Endothelial cell of umbilical vein (primary cell): Measurements from ENCODE around the gene EDEM1. TPM values are rescaled to one million over a fixed set of nuclear protein-coding genes. Genes with fewer than 3 reads are reported as not detected.

Experiments
- BruUV-seq: library from RNA; stranded (reverse); fragments of 400-500 nt; replicated peaks from 2 replicates; lab custom pipeline; 2021; lab: Mats Ljungman, UMichigan
- CTCF ChIA-PET: fragments of 300-600, 350-600 bp; sonication (Branson Sonifier 250); formaldehyde crosslinking; loops from one replicate; lab custom pipeline; 2021; ENCODE audit warnings: antibody characterized with exemption, inconsistent platforms; lab: Charles Lee
- POLR2A ChIA-PET: fragments of 300-600, 350-600 bp; sonication (Branson Sonifier 250); formaldehyde crosslinking; loops from one replicate; lab custom pipeline; 2021; ENCODE audit warnings: antibody characterized with exemption, inconsistent platforms; lab: Charles Lee
- DNase-seq: peaks from one replicate; pipeline ENCODE4 v3.0.0-alpha.2; 2011; ENCODE audit warnings: low read depth, low spot score
- FAIRE-seq: peaks from 2 replicates; lab custom pipeline; 2011; peaks lifted over from hg19 to GRCh38; lab: Jason Lieb, UNC
- H2AFZ ChIP-seq: 2 replicates; pipeline ENCODE4 v1.6.0; 2012; ENCODE audit warnings: low read depth, low read length, control low read depth, inconsistent platforms
- H3K27ac ChIP-seq: 2 replicates; pipeline ENCODE4 v1.5.1; 2011; ENCODE audit warnings: low read depth, mild to moderate bottlenecking, control low read depth, low read length, moderate library complexity; ENCODE audit not compliant: insufficient read depth
- H3K27me3 ChIP-seq, 2 experiments: 2 replicates each; pipeline versions ENCODE4 v1.6.0 to v1.6.1; 2011; ENCODE audit warnings: low read length in 2 of 2, mixed read lengths in 1 of 2; ENCODE audit not compliant: control insufficient read depth in 2 of 2, insufficient read depth in 2 of 2
- H3K36me3 ChIP-seq, 2 experiments: 2 replicates in 1 of 2; 3 replicates in 1 of 2; pipeline ENCODE4 v1.5.1; 2011; ENCODE audit warnings: low read length in 2 of 2, mild to moderate bottlenecking in 1 of 2, moderate library complexity in 1 of 2; ENCODE audit not compliant: control insufficient read depth in 2 of 2, insufficient read depth in 2 of 2; ENCODE audit errors: extremely low read depth in 1 of 2
- H3K4me1 ChIP-seq: 3 replicates; pipeline ENCODE4 v1.5.1; 2011; ENCODE audit warnings: mild to moderate bottlenecking, low read length; ENCODE audit not compliant: control insufficient read depth, insufficient read depth; ENCODE audit errors: extremely low read depth
- H3K4me2 ChIP-seq: 2 replicates; pipeline ENCODE4 v1.6.1; 2011; ENCODE audit warnings: low read length, control low read depth, mixed read lengths; ENCODE audit not compliant: insufficient read depth
- H3K4me3 ChIP-seq, 3 experiments: fragments of 200-600 bp in 1 of 3; sonication (generic), shearing (Covaris generic) in 1 of 3; replicated peaks in 1 of 3; 2 replicates each; pipeline ENCODE4 v1.5.1; 2011 to 2016; ENCODE audit warnings: control low read depth in 3 of 3, low read length in 3 of 3, mild to moderate bottlenecking in 2 of 3, inconsistent platforms in 1 of 3, low read depth in 1 of 3, moderate library complexity in 1 of 3; ENCODE audit not compliant: insufficient read depth in 1 of 3
- H3K79me2 ChIP-seq: 2 replicates; pipeline ENCODE4 v1.6.0; 2012; ENCODE audit warnings: low read length, inconsistent platforms; ENCODE audit not compliant: control insufficient read depth, insufficient read depth
- H3K9ac ChIP-seq: replicated peaks from 2 replicates; pipeline ENCODE3; 2011; ENCODE audit warnings: low read length, control low read depth; ENCODE audit not compliant: insufficient read depth; ENCODE audit errors: extremely low read depth
- H3K9me1 ChIP-seq: replicated peaks from 3 replicates; pipeline ENCODE4 v1.6.0; 2011; ENCODE audit warnings: mild to moderate bottlenecking, low read length; ENCODE audit not compliant: control insufficient read depth, insufficient read depth; ENCODE audit errors: extremely low read depth
- H3K9me3 ChIP-seq: replicated peaks from 2 replicates; pipeline ENCODE4 v1.5.1; 2012; ENCODE audit warnings: low read length, inconsistent platforms; ENCODE audit not compliant: control insufficient read depth, insufficient read depth
- H4K20me1 ChIP-seq: replicated peaks from 2 replicates; pipeline ENCODE3; 2011; ENCODE audit warnings: mild to moderate bottlenecking, low read length; ENCODE audit not compliant: control insufficient read depth, insufficient read depth; ENCODE audit errors: extremely low read depth
- EZH2 ChIP-seq: IDR thresholded peaks from 2 replicates; pipeline ENCODE4 v1.6.1; 2012; ENCODE audit warnings: borderline replicate concordance, low read depth, mild to moderate bottlenecking, moderate library complexity, low read length, inconsistent platforms; ENCODE audit not compliant: severe bottlenecking
- FOS ChIP-seq: IDR thresholded peaks from 2 replicates; pipeline ENCODE4 v1.6.1; 2011; ENCODE audit warnings: mild to moderate bottlenecking, low read length, moderate library complexity, borderline replicate concordance; ENCODE audit not compliant: insufficient read depth
- JUN ChIP-seq: IDR thresholded peaks from 2 replicates; pipeline ENCODE4 v1.6.1; 2011; ENCODE audit warnings: borderline replicate concordance, low read depth; ENCODE audit not compliant: insufficient read length, insufficient read depth
- MYC ChIP-seq: IDR thresholded peaks from one replicate; pipeline ENCODE4 v1.6.1; 2011; ENCODE audit warnings: mild to moderate bottlenecking, low read depth, low read length
- POLR2A ChIP-seq: IDR thresholded peaks from 2 replicates; pipeline ENCODE4 v1.6.1; 2012; ENCODE audit warnings: low read depth, mild to moderate bottlenecking, control low read depth, low read length
- POLR2AphosphoS5 ChIP-seq: IDR thresholded peaks from 2 replicates; pipeline ENCODE4 v1.6.1; 2012; ENCODE audit warnings: low read depth, mild to moderate bottlenecking, control low read depth, low read length, moderate library complexity; ENCODE audit not compliant: insufficient read depth
- dilution Hi-C: fragments of 300-500 bp; cut with MboI; formaldehyde crosslinking; loops from one replicate; pipeline ENCODE4 v1.15.0; 2019; ENCODE audit warnings: low sequenced_read_pairs; ENCODE audit not compliant: extremely low pct_ligation_motif_present
- intact Hi-C: fragments of 100-400 bp; cut with micrococcal nuclease; formaldehyde crosslinking; loops from one replicate; pipeline ENCODE4 v1.10.0; 2022
- polyA plus RNA-seq, 4 experiments: library from polyadenylated mRNA; depleted of rRNA in 3 of 4; stranded (reverse) in 3 of 4; unstranded in 1 of 4; fragments of >200 nt; gene quantifications; 2 replicates each; pipeline versions ENCODE4 v1.2.1 to v1.2.3, GENCODE V29; 2011 to 2012; ENCODE audit warnings: missing spikeins in 1 of 4
- total RNA-seq: library from RNA; stranded (reverse); gene quantifications from 2 replicates; pipeline ENCODE4 v1.2.3, GENCODE V29; 2021
- TF ChIP-seq, protein P1 (sequence below), 2 donors: IDR thresholded peaks; 1 replicate in 1 of 2; 2 replicates in 1 of 2; pipeline ENCODE4 v1.5.1; 2011; ENCODE audit warnings: low read length in 2 of 2, mild to moderate bottlenecking in 2 of 2, moderate library complexity in 2 of 2, control low read depth in 1 of 2, inconsistent platforms in 1 of 2, low read depth in 1 of 2; ENCODE audit not compliant: insufficient read depth in 1 of 2; ENCODE audit errors: extremely low read depth in 1 of 2

The EDEM1 gene
- total and polyA plus RNA-seq, 2 donors (not counting 3 experiments of a cell fraction or from before 2014, with no cell fraction given): 19.4 to 61.1 TPM

DNA sequence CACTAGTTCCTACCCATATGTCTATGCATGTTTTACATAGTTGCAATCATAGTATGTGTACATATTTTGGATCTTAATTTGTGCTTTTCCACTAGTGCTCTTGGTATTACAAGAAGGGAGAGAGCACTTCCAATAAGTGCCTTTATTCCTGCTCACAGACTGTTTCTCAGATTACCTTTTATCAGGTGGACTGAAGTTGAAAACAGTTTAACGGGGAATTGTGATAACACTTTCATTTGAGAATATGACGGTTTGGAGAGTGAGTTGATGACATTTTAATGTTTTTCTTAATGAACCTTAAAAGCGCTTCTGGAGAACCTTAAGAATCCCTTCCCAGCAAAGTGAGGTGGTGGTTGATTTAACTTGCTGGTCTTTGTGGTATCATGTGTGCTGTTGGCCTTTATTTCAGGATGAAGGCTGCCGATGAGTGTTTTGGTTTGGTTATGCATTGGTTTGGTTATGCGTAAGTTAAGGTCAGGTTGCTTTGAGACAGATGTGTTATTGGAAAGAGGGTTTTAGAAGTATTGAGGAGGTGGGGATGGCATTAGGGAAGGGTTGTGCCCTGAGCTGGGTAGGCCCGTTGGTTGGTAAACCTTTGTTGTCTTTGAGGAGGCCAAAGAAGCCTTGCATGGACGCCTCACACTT is 2.8 kb downstream of the EDEM1 start:
- H3K4me2 ChIP-seq: peak overlapping the region; percentile 24
- intact Hi-C loops: no loop called here
- no peaks in the 10 kb centered on the region for H3K9me1 ChIP-seq
- CTCF ChIA-PET: interaction anchor here (0.6 to 2.0 kb wide), 2 partner anchors 67 to 697 kb away, joined by 4 to 7 read pairs; no protein-coding TSS in a partner anchor
- H3K27me3 ChIP-seq: no peaks in the 10 kb centered on the region
- no peak for TF ChIP-seq JUN
- TF ChIP-seq, protein P1, sequence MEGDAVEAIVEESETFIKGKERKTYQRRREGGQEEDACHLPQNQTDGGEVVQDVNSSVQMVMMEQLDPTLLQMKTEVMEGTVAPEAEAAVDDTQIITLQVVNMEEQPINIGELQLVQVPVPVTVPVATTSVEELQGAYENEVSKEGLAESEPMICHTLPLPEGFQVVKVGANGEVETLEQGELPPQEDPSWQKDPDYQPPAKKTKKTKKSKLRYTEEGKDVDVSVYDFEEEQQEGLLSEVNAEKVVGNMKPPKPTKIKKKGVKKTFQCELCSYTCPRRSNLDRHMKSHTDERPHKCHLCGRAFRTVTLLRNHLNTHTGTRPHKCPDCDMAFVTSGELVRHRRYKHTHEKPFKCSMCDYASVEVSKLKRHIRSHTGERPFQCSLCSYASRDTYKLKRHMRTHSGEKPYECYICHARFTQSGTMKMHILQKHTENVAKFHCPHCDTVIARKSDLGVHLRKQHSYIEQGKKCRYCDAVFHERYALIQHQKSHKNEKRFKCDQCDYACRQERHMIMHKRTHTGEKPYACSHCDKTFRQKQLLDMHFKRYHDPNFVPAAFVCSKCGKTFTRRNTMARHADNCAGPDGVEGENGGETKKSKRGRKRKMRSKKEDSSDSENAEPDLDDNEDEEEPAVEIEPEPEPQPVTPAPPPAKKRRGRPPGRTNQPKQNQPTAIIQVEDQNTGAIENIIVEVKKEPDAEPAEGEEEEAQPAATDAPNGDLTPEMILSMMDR (IDR thresholded peaks at IDR 0.05; ENCODE audit: extremely low read depth in 1 of 2, insufficient read depth in 1 of 2, low read depth in 1 of 2, low read length in 2 of 2): no peak
- FAIRE-seq: peak; percentile 21
- dilution Hi-C loops: no loop called here
- H2AFZ ChIP-seq: no peak overlapping the region
- H3K36me3 ChIP-seq: peaks cover 0 to 2% of the 10 kb centered on the region in 2 experiments
- no peak overlapping the region for H3K9ac ChIP-seq
- no peak overlapping the region for H3K27ac ChIP-seq
- POLR2A ChIA-PET: no interaction called here
- H3K4me3 ChIP-seq: no peak overlapping the region
- DNase-seq: no peak
- no peaks in the 10 kb centered on the region for H4K20me1 ChIP-seq
- no TSS peak for BruUV-seq
- peaks cover 62% of the 10 kb centered on the region for H3K79me2 ChIP-seq
- H3K4me1 ChIP-seq: peaks cover 36% of the 10 kb centered on the region
- no peaks in the 10 kb centered on the region for H3K9me3 ChIP-seq

GRCh38 chr3:5191555-5192304 is 4.2 kb downstream of the EDEM1 start:
- Histone ChIP-seq H3K79me2 (peaks cover 72% of the 10 kb centered on the region), H3K4me3 (no peak overlapping the region), H3K9ac (no peak overlapping the region), H3K4me2 (no peak overlapping the region), H4K20me1 (no peaks in the 10 kb centered on the region), H3K9me3 (no peaks in the 10 kb centered on the region), H2AFZ (no peak overlapping the region), H3K4me1 (peaks cover 43% of the 10 kb centered on the region), H3K36me3 (peaks cover 0 to 2% of the 10 kb centered on the region in 2 experiments), H3K27ac (no peak overlapping the region), H3K27me3 (no peaks in the 10 kb centered on the region), H3K9me1 (no peaks in the 10 kb centered on the region)
- intact Hi-C loops (no loop called here), dilution Hi-C loops (no loop called here)
- ChIA-PET CTCF (interaction anchor here (1.1 kb wide), 1 partner anchor 52 kb away, joined by 3 read pairs; no protein-coding TSS in a partner anchor), POLR2A (no interaction called here)
- DNase-seq (no peak), FAIRE-seq (no peak)
- no TSS peak for BruUV-seq
- TF ChIP-seq MYC: no peak
- no peak for TF ChIP-seq EZH2
- TF ChIP-seq FOS: no peak
- no peak for TF ChIP-seq POLR2A
- no peak for TF ChIP-seq POLR2AphosphoS5
- TF ChIP-seq, protein P1 (IDR thresholded peaks at IDR 0.05; ENCODE audit: extremely low read depth in 1 of 2, insufficient read depth in 1 of 2, low read depth in 1 of 2, low read length in 2 of 2): no peak
- no peak for TF ChIP-seq JUN
